Spleen (tissue), 11 donors: Measurements from ENCODE around the gene TMCC1. TPM values are rescaled to one million over a fixed set of nuclear protein-coding genes. Genes with fewer than 3 reads are reported as not detected.
A peak's percentile ranks its signal among the peaks of the same experiment; 100 is the strongest.

Experiments
- DNase-seq: peaks from one replicate; pipeline ENCODE4 v3.0.0-alpha.2; 2020
- H3K27ac ChIP-seq, 8 donors: fragments of 200-600 bp; sonication (generic) in 7 of 8; 1 replicate in 4 of 8; 2 replicates in 4 of 8; pipeline versions ENCODE4 v1.5.0 to v1.8.0; 2016 to 2021; ENCODE audit warnings: inconsistent platforms in 4 of 8, mild to moderate bottlenecking in 4 of 8, moderate library complexity in 1 of 8
- H3K27me3 ChIP-seq, 7 donors: fragments of 200-600 bp; sonication (generic) in 6 of 7; replicated peaks in 1 of 7; 1 replicate in 4 of 7; 2 replicates in 3 of 7; pipeline versions ENCODE4 v1.5.0 to v1.8.0; 2016 to 2021; ENCODE audit warnings: inconsistent platforms in 3 of 7, mild to moderate bottlenecking in 1 of 7
- H3K36me3 ChIP-seq, 6 donors: fragments of 200-600 bp; sonication (generic) in 5 of 6; 1 replicate in 4 of 6; 2 replicates in 2 of 6; pipeline versions ENCODE4 v1.5.0 to v1.8.0; 2016 to 2021; ENCODE audit warnings: inconsistent platforms in 2 of 6
- H3K4me1 ChIP-seq, 6 donors: fragments of 200-600 bp; sonication (generic) in 5 of 6; 1 replicate in 3 of 6; 2 replicates in 3 of 6; pipeline versions ENCODE4 v1.5.0 to v1.8.0; 2016 to 2021; ENCODE audit warnings: inconsistent platforms in 3 of 6
- H3K4me3 ChIP-seq, 8 donors: fragments of 200-600 bp; sonication (generic) in 7 of 8; 1 replicate in 4 of 8; 2 replicates in 4 of 8; pipeline versions ENCODE4 v1.5.0 to v1.8.0; 2016 to 2021; ENCODE audit warnings: inconsistent platforms in 4 of 8, mild to moderate bottlenecking in 4 of 8, moderate library complexity in 2 of 8
- H3K9me3 ChIP-seq, 8 donors: fragments of 200-600 bp; sonication (generic) in 7 of 8; 1 replicate in 4 of 8; 2 replicates in 4 of 8; pipeline versions ENCODE4 v1.5.0 to v1.8.0; 2016 to 2021; ENCODE audit warnings: inconsistent platforms in 4 of 8
- POLR2A ChIP-seq, 3 donors: fragments of 450-650 bp; IDR thresholded peaks; one replicate each; pipeline ENCODE4 v1.5.1; 2017; ENCODE audit warnings: antibody characterized with exemption in 3 of 3, mild to moderate bottlenecking in 1 of 3
- POLR2AphosphoS5 ChIP-seq, 3 donors: sonication (generic); formaldehyde crosslinking; IDR thresholded peaks; one replicate each; pipeline ENCODE4 v1.5.1; 2017; ENCODE audit warnings: antibody characterized with exemption in 3 of 3
- WGBS, 5 donors: extraction: QIAGEN DNeasy Blood & Tissue Kit in 3 of 5; methylation state at CpG; one replicate each; pipeline versions ENCODE4 v1.1.5 to v1.1.7; 2013 to 2018; 5-methylcytosine and 5-hydroxymethylcytosine counted together
- intact Hi-C: fragments of 100-400 bp; cut with DNase I; formaldehyde crosslinking; loops from one replicate; pipeline ENCODE4 v1.15.0; 2023; ENCODE audit warnings: low total_unique reads
- polyA plus RNA-seq, 3 donors: library from polyadenylated mRNA; stranded (reverse); fragments of 200-250 nt; gene quantifications; one replicate each; pipeline ENCODE4 v1.2.1, GENCODE V29; 2013
- total RNA-seq, 7 donors: library from RNA; depleted of rRNA in 3 of 7; stranded (reverse); fragments of >200 nt in 3 of 7; fragmentation: NEBNext Ultra II Directional in 4 of 7; extraction: Animal tissue kit (Norgen Biotek cat#: 25700) in 4 of 7; gene quantifications; one replicate each; pipeline versions ENCODE4 v1.1.0 to v1.2.1, GENCODE V29; 2016 to 2021
- TF ChIP-seq, protein P1 (sequence below), 11 experiments: fragments of 200-600 bp in 7 of 11; fragments of 450-650 bp in 4 of 11; sonication (generic) in 4 of 11; IDR thresholded peaks in 8 of 11; conservative IDR thresholded peaks in 3 of 11; 1 replicate in 7 of 11; 2 replicates in 4 of 11; pipeline versions ENCODE4 v1.4.0 to v1.8.0; 2016 to 2021; ENCODE audit warnings: antibody characterized with exemption in 11 of 11, inconsistent platforms in 4 of 11, mild to moderate bottlenecking in 1 of 11
- donor health status: healthy with polysubstance abuse.
- donor health status: DM: no; HTN: no; CAD: no; lungs with moderate emphysema.
- donor health status: DM: no; HTN: no; CAD: no.
- donor health status: Bipolar disorder and iron deficiency.
- donor health status: healthy.
- donor health status: DM: no; HTN: no; CAD: no.
- donor health status: DM: yes; HTN: yes; CAD: no.

The TMCC1 gene
- total and polyA plus RNA-seq, 10 donors: 4.5 to 45.5 (median 32.5) TPM

DNA sequence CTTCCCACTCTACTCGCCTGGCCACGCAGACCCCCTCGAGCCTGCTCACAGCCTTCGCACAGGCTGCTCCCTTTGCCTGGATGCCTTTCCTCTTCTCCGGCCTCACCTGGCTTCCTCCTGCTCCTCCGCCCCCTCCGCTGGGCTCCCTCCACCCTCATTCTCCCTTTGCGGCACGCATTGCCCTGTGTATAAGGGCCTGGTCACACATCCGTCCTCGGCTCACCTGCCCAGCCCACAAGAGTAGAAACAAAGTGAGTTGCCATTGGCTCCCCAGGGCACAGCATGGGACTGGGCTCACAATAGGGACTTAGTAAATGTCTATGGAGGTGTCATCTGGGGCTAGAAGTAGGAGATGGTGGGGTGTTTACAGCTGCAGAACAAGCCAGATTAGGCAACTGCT lies 291.2 kb downstream of the TMCC1 start:
- intact Hi-C loops: loop anchor here (5.0 kb wide), 1 partner anchor 110 kb away; no protein-coding TSS in a partner anchor
- DNase-seq: no peak
- peak overlapping the region in 5 of 8 donors; percentile 88 to 91 (median 88) for H3K27ac ChIP-seq

DNA sequence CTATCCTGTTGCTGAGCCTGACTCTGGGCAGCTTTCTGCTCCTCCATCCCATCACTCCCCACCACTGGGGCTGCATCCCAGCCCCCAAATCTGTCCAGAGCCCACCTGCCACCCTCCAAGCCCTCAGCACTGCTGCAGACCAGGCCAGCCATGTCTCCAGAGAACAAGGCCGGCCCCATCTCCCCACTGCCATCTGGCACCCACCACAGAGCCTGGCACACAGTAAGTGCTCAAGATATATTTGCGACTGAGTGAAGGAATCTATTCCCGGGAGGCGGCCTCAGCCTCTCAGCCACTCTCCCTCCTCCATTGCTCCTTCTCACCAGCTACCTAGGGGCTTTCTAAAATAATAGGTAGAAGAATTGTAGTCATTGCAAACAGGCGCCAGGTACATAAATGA lies 291.8 kb downstream of the TMCC1 start:
- no peaks in the 10 kb centered on the region for H3K9me3 ChIP-seq
- no peak overlapping the region for H3K4me3 ChIP-seq
- H3K27ac ChIP-seq: peak overlapping the region in 5 of 8 donors; percentile 26 to 91 (median 88)
- WGBS, 5 donors: 77 to 93% (median 88%) methylated on average over 5 of the region's 5 CpGs
- peaks cover 49 to 96% (median 95%) of the 10 kb centered on the region in 6 donors for H3K4me1 ChIP-seq
- TF ChIP-seq POLR2AphosphoS5 (IDR thresholded peaks at IDR 0.05): no peak
- TF ChIP-seq, protein P1, sequence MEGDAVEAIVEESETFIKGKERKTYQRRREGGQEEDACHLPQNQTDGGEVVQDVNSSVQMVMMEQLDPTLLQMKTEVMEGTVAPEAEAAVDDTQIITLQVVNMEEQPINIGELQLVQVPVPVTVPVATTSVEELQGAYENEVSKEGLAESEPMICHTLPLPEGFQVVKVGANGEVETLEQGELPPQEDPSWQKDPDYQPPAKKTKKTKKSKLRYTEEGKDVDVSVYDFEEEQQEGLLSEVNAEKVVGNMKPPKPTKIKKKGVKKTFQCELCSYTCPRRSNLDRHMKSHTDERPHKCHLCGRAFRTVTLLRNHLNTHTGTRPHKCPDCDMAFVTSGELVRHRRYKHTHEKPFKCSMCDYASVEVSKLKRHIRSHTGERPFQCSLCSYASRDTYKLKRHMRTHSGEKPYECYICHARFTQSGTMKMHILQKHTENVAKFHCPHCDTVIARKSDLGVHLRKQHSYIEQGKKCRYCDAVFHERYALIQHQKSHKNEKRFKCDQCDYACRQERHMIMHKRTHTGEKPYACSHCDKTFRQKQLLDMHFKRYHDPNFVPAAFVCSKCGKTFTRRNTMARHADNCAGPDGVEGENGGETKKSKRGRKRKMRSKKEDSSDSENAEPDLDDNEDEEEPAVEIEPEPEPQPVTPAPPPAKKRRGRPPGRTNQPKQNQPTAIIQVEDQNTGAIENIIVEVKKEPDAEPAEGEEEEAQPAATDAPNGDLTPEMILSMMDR (IDR thresholded peaks at IDR 0.05 in 8 of 11, conservative IDR thresholded peaks at IDR 0.05 in 3 of 11): no peak
- TF ChIP-seq POLR2A (IDR thresholded peaks at IDR 0.05): no peak
- H3K27me3 ChIP-seq: peaks cover 0 to 21% (median 10%) of the 10 kb centered on the region in 7 donors
- H3K36me3 ChIP-seq: no peaks in the 10 kb centered on the region
- intact Hi-C loops: loop anchor here (5.0 kb wide), 1 partner anchor 109 kb away; no protein-coding TSS in a partner anchor
- no peak for DNase-seq

More for the DNA sequence above, 291.2 kb downstream of the TMCC1 start:
- Histone ChIP-seq H3K36me3 (no peaks in the 10 kb centered on the region), H3K4me1 (peaks cover 44 to 96% (median 93%) of the 10 kb centered on the region in 6 donors), H3K27me3 (peaks cover 0 to 26% (median 10%) of the 10 kb centered on the region in 7 donors), H3K9me3 (no peaks in the 10 kb centered on the region), H3K4me3 (peak overlapping the region in 3 of 8 donors; percentile 69 to 91 (median 71))
- TF ChIP-seq POLR2A (IDR thresholded peaks at IDR 0.05): no peak
- TF ChIP-seq POLR2AphosphoS5 (IDR thresholded peaks at IDR 0.05): no peak
- TF ChIP-seq, protein P1 (IDR thresholded peaks at IDR 0.05 in 8 of 11, conservative IDR thresholded peaks at IDR 0.05 in 3 of 11): no peak
- WGBS, 5 donors: 77 to 88% (median 84%) methylated on average over 11 of the region's 11 CpGs

DNA sequence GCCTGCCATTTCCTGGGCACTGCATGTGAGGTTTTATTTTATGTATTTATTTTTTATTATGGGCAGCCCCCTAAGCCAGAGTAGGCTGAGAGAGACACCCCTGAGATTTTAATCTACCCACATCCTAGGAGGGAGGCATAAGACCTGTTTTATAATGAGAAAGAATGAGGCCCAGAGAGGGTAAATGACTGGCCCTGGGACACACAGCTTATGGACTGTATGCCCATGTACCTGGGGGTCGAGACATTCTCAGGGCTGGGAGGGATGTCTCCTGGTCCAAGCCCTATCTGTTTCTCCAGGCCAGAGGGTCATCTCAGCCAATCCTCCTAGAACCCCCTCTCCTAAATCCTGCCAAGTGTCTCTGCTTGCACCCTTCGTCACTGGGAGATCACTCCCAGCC lies 293.2 kb downstream of the TMCC1 start:
- Histone ChIP-seq H3K36me3 (no peaks in the 10 kb centered on the region), H3K4me3 (no peak overlapping the region), H3K9me3 (no peaks in the 10 kb centered on the region), H3K27ac (peak overlapping the region in 7 of 8 donors; percentile 63 to 91 (median 88)), H3K27me3 (peaks cover 0 to 11% (median under 1%) of the 10 kb centered on the region in 7 donors), H3K4me1 (peaks cover 56 to 100% (median 99%) of the 10 kb centered on the region in 6 donors)
- 76 to 95% (median 87%) methylated on average over 2 of the region's 2 CpGs for WGBS, 5 donors
- TF ChIP-seq POLR2AphosphoS5 (IDR thresholded peaks at IDR 0.05) (no peak), POLR2A (IDR thresholded peaks at IDR 0.05) (no peak)
- TF ChIP-seq, protein P1 (IDR thresholded peaks at IDR 0.05 in 8 of 11, conservative IDR thresholded peaks at IDR 0.05 in 3 of 11): no peak
- intact Hi-C loops: loop anchor here (5.0 kb wide), 1 partner anchor 108 kb away; no protein-coding TSS in a partner anchor
- DNase-seq: no peak

DNA sequence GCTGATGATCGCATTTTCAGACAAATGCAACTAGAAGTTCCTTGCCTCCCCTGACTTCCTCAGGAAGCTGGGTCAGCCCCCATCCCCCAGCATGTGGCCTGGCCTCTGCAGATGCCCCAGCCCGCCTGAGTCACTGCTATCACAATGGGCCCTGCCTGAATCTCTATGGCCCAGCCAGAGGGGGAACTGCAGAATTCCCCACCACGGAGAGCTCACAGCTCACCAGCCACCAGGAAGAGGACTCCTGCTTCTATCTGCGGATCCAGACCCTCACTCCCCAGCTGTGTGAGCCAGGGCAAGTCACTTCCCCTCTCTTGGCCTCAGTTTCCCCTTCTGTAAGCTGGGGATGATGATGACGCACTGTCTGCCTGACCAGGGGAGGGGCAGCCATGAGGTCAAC lies 293.9 kb downstream of the TMCC1 start:
- no peak for DNase-seq
- TF ChIP-seq POLR2AphosphoS5 (IDR thresholded peaks at IDR 0.05): peak; percentile 55 to 67 (median 58)
- TF ChIP-seq POLR2A (IDR thresholded peaks at IDR 0.05): no peak
- Histone ChIP-seq H3K27me3 (peaks cover 0 to 3% (median 0%) of the 10 kb centered on the region in 7 donors), H3K9me3 (no peaks in the 10 kb centered on the region), H3K27ac (peak overlapping the region in 7 of 8 donors; percentile 63 to 91 (median 88)), H3K4me3 (peak overlapping the region in 1 of 8 donors; percentile 15), H3K36me3 (no peaks in the 10 kb centered on the region), H3K4me1 (peaks cover 63 to 100% (median 99%) of the 10 kb centered on the region in 6 donors)
- intact Hi-C loops: loop anchor here (5.0 kb wide), 1 partner anchor 107 kb away; no protein-coding TSS in a partner anchor
- WGBS, 5 donors: 28 to 51% (median 40%) methylated on average over 4 to 5 of the region's 5 CpGs
